Gastroesophageal sphincter (tissue), 2 donors: ENCODE results near the gene CLIP4.

ENCODE experiments used
- EP300 ChIP-seq: sonication (generic); formaldehyde crosslinking; IDR thresholded peaks from one replicate; pipeline ENCODE4 v1.6.1; 2017; ENCODE audit warnings: antibody characterized with exemption, mild to moderate bottlenecking
- POLR2AphosphoS5 ChIP-seq: sonication (generic); formaldehyde crosslinking; IDR thresholded peaks from one replicate; pipeline ENCODE4 v1.6.1; 2017; ENCODE audit warnings: antibody characterized with exemption

GRCh38 chr2:29184531-29184930 lies 69.3 kb downstream of the CLIP4 start:
- TF ChIP-seq EP300 = no peak
- TF ChIP-seq POLR2AphosphoS5 = no peak
